Spleen (tissue), 11 donors: ENCODE data around the gene SKAP2. TPM values are rescaled to one million over a fixed set of nuclear protein-coding genes. Genes with fewer than 3 reads are reported as not detected.

Experiments used
- DNase-seq: peaks from one replicate; pipeline ENCODE4 v3.0.0-alpha.2; 2020
- H3K27ac ChIP-seq, 8 donors: fragments of 200-600 bp; sonication (generic) in 7 of 8; 1 replicate in 4 of 8; 2 replicates in 4 of 8; pipeline versions ENCODE4 v1.5.0 to v1.8.0; 2016 to 2021; ENCODE audit warnings: inconsistent platforms in 4 of 8, mild to moderate bottlenecking in 4 of 8, moderate library complexity in 1 of 8
- H3K27me3 ChIP-seq, 7 donors: fragments of 200-600 bp; sonication (generic) in 6 of 7; replicated peaks in 1 of 7; 1 replicate in 4 of 7; 2 replicates in 3 of 7; pipeline versions ENCODE4 v1.5.0 to v1.8.0; 2016 to 2021; ENCODE audit warnings: inconsistent platforms in 3 of 7, mild to moderate bottlenecking in 1 of 7
- H3K36me3 ChIP-seq, 6 donors: fragments of 200-600 bp; sonication (generic) in 5 of 6; 1 replicate in 4 of 6; 2 replicates in 2 of 6; pipeline versions ENCODE4 v1.5.0 to v1.8.0; 2016 to 2021; ENCODE audit warnings: inconsistent platforms in 2 of 6
- H3K4me1 ChIP-seq, 6 donors: fragments of 200-600 bp; sonication (generic) in 5 of 6; 1 replicate in 3 of 6; 2 replicates in 3 of 6; pipeline versions ENCODE4 v1.5.0 to v1.8.0; 2016 to 2021; ENCODE audit warnings: inconsistent platforms in 3 of 6
- H3K4me3 ChIP-seq, 8 donors: fragments of 200-600 bp; sonication (generic) in 7 of 8; 1 replicate in 4 of 8; 2 replicates in 4 of 8; pipeline versions ENCODE4 v1.5.0 to v1.8.0; 2016 to 2021; ENCODE audit warnings: inconsistent platforms in 4 of 8, mild to moderate bottlenecking in 4 of 8, moderate library complexity in 2 of 8
- H3K9me3 ChIP-seq, 8 donors: fragments of 200-600 bp; sonication (generic) in 7 of 8; 1 replicate in 4 of 8; 2 replicates in 4 of 8; pipeline versions ENCODE4 v1.5.0 to v1.8.0; 2016 to 2021; ENCODE audit warnings: inconsistent platforms in 4 of 8
- CTCF ChIP-seq, 11 experiments: fragments of 200-600 bp in 7 of 11; fragments of 450-650 bp in 4 of 11; sonication (generic) in 4 of 11; IDR thresholded peaks in 8 of 11; conservative IDR thresholded peaks in 3 of 11; 1 replicate in 7 of 11; 2 replicates in 4 of 11; pipeline versions ENCODE4 v1.4.0 to v1.8.0; 2016 to 2021; ENCODE audit warnings: antibody characterized with exemption in 11 of 11, inconsistent platforms in 4 of 11, mild to moderate bottlenecking in 1 of 11
- POLR2A ChIP-seq, 3 donors: fragments of 450-650 bp; IDR thresholded peaks; one replicate each; pipeline ENCODE4 v1.5.1; 2017; ENCODE audit warnings: antibody characterized with exemption in 3 of 3, mild to moderate bottlenecking in 1 of 3
- POLR2AphosphoS5 ChIP-seq, 3 donors: sonication (generic); formaldehyde crosslinking; IDR thresholded peaks; one replicate each; pipeline ENCODE4 v1.5.1; 2017; ENCODE audit warnings: antibody characterized with exemption in 3 of 3
- WGBS, 5 donors: extraction: QIAGEN DNeasy Blood & Tissue Kit in 3 of 5; methylation state at CpG; one replicate each; pipeline versions ENCODE4 v1.1.5 to v1.1.7; 2013 to 2018; 5-methylcytosine and 5-hydroxymethylcytosine counted together
- intact Hi-C: fragments of 100-400 bp; cut with DNase I; formaldehyde crosslinking; loops from one replicate; pipeline ENCODE4 v1.15.0; 2023; ENCODE audit warnings: low total_unique reads
- polyA plus RNA-seq, 3 donors: library from polyadenylated mRNA; stranded (reverse); fragments of 200-250 nt; gene quantifications; one replicate each; pipeline ENCODE4 v1.2.1, GENCODE V29; 2013
- total RNA-seq, 7 donors: library from RNA; depleted of rRNA in 3 of 7; stranded (reverse); fragments of >200 nt in 3 of 7; fragmentation: NEBNext Ultra II Directional in 4 of 7; extraction: Animal tissue kit (Norgen Biotek cat#: 25700) in 4 of 7; gene quantifications; one replicate each; pipeline versions ENCODE4 v1.1.0 to v1.2.1, GENCODE V29; 2016 to 2021
- donor health status: healthy with polysubstance abuse.
- donor health status: DM: no; HTN: no; CAD: no; lungs with moderate emphysema.
- donor health status: DM: no; HTN: no; CAD: no.
- donor health status: Bipolar disorder and iron deficiency.
- donor health status: healthy.
- donor health status: DM: no; HTN: no; CAD: no.
- donor health status: DM: yes; HTN: yes; CAD: no.

Gene SKAP2
- total and polyA plus RNA-seq, 10 donors: 14.8 to 87.2 (median 61.7) TPM

DNA sequence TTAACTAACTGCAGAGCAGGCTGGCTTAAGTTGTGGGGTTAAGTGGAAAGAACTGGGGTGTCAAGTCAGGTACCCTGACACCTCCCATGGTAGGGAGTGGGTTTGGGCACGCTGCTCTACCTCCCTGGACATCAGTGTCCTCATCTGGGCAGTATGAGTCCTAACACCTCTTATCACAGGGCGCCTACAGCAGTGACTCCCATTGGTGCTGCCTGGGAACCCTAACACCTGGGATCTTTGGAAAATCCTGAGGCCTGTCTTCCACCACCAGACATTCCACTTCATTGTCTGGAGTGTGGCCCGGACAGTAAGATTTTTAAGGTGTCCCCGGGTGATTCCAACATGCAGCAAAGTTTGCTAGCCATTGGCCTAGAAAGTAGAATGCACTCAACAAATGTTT, 239.1 kb downstream of the SKAP2 start:
- Histone ChIP-seq H3K9me3 (no peaks in the 10 kb centered on the region), H3K27ac (no peak overlapping the region), H3K4me3 (no peak overlapping the region), H3K4me1 (no peaks in the 10 kb centered on the region), H3K27me3 (no peaks in the 10 kb centered on the region), H3K36me3 (no peaks in the 10 kb centered on the region)
- peak; percentile 30 for DNase-seq
- intact Hi-C loops: no loop called here
- 88 to 100% (median 92%) methylated on average over 4 of the region's 4 CpGs for WGBS, 5 donors
- no peak for TF ChIP-seq POLR2A (IDR thresholded peaks at IDR 0.05)
- no peak for TF ChIP-seq POLR2AphosphoS5 (IDR thresholded peaks at IDR 0.05)
- no peak for TF ChIP-seq CTCF (IDR thresholded peaks at IDR 0.05 in 8 of 11, conservative IDR thresholded peaks at IDR 0.05 in 3 of 11)

DNA sequence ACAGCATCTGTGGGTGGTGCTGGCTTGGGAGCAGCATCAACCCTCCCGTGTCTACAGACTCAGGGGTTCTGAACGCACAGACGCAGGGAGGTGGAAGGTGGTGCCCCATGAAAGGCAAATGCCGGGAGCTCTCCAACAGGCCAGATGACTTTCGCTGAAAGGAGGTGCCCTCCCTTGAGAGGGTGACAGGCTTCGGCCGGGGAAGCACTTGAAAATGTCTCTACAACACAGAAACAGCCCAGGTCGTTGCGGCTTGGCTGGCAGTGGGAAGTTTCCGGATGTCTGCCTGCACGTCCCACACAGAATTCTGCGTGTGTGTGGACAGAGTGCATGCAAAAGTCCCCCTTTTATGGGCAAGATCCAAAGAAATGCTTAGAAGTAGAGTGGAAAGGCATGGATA, 239.6 kb downstream of the SKAP2 start:
- WGBS, 5 donors: 73 to 79% (median 78%) methylated on average over 12 of the region's 12 CpGs
- peak; percentile 67 for DNase-seq
- intact Hi-C loops: no loop called here

DNA sequence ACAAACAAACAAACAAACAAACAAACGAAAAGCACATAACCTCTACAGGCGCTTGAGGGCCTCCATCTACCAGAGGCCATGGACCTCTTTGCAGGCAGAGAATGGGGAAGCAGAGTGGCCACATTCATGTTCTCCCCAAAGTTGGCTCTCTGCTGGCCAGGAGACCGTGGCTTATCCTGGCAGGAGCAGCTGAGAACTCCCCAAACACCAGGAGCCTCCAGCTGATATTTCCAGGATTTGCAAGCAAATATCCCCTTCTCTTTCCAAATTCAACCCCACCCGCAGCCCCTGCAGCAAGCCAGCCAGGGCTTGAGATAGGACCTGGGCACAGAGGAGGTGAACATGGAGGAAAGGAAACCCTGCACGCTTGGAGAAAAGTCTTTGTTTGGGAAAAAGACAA, 240.0 kb downstream of the SKAP2 start:
- Histone ChIP-seq H3K27me3 (no peaks in the 10 kb centered on the region), H3K36me3 (no peaks in the 10 kb centered on the region), H3K27ac (no peak overlapping the region), H3K9me3 (no peaks in the 10 kb centered on the region), H3K4me1 (no peaks in the 10 kb centered on the region), H3K4me3 (no peak overlapping the region)
- 76 to 93% (median 82%) methylated on average over 5 of the region's 5 CpGs for WGBS, 5 donors
- DNase-seq: no peak
- intact Hi-C loops: no loop called here
- TF ChIP-seq POLR2AphosphoS5 (IDR thresholded peaks at IDR 0.05) (no peak), CTCF (IDR thresholded peaks at IDR 0.05 in 8 of 11, conservative IDR thresholded peaks at IDR 0.05 in 3 of 11) (no peak), POLR2A (IDR thresholded peaks at IDR 0.05) (no peak)

More for the DNA sequence above, 239.6 kb downstream of the SKAP2 start:
- Histone ChIP-seq H3K27me3 (no peaks in the 10 kb centered on the region), H3K4me3 (no peak overlapping the region), H3K36me3 (no peaks in the 10 kb centered on the region), H3K4me1 (no peaks in the 10 kb centered on the region), H3K27ac (no peak overlapping the region), H3K9me3 (no peaks in the 10 kb centered on the region)
- TF ChIP-seq POLR2AphosphoS5 (IDR thresholded peaks at IDR 0.05) (no peak), POLR2A (IDR thresholded peaks at IDR 0.05) (no peak), CTCF (IDR thresholded peaks at IDR 0.05 in 8 of 11, conservative IDR thresholded peaks at IDR 0.05 in 3 of 11) (no peak)

GRCh38 chr7:26620352-26620751, 244.0 kb downstream of the SKAP2 start:
- H3K27me3 ChIP-seq: no peaks in the 10 kb centered on the region
- intact Hi-C loops: no loop called here
- H3K27ac ChIP-seq: no peak overlapping the region
- TF ChIP-seq POLR2AphosphoS5 (IDR thresholded peaks at IDR 0.05) (no peak), POLR2A (IDR thresholded peaks at IDR 0.05) (no peak), CTCF (IDR thresholded peaks at IDR 0.05 in 8 of 11, conservative IDR thresholded peaks at IDR 0.05 in 3 of 11) (no peak)
- DNase-seq: no peak
- H3K9me3 ChIP-seq: no peaks in the 10 kb centered on the region
- WGBS, 5 donors: 85 to 90% (median 86%) methylated on average over 12 of the region's 12 CpGs
- peaks cover 0 to 22% (median 0%) of the 10 kb centered on the region in 6 donors for H3K36me3 ChIP-seq
- H3K4me3 ChIP-seq: no peak overlapping the region
- peaks cover 0 to 6% (median 0%) of the 10 kb centered on the region in 6 donors for H3K4me1 ChIP-seq
